ENCODE data around the gene ANKLE2.

The ANKLE2 gene

DNA sequence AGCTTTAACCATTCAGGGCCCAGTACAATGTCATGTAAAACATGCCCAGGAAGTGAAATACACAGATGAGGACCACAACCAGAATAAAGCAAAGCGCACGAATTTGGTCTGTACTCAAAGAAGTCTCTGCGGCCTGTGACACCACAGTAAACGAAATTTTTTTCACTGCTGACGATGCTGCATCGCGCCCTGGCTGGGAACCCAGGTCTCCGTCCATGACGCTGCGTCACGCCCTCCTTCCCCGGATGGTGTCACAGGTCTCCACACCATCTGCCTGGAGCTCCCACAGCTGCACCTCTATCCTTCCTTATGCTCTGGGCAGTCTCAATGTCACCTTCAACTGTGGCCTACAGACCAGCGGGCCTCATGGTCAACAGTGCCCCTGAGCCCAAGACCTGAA is 17.8 kb downstream of the ANKLE2 start:
- DNase-seq: no peak

- DNase-seq: no peak
These were observed 20.0 kb downstream of the ANKLE2 start for GRCh38 chr12:132741620-132742019.

GRCh38 chr12:132740652-132741051 is 21.0 kb downstream of the ANKLE2 start:
- DNase-seq: no peak

DNA sequence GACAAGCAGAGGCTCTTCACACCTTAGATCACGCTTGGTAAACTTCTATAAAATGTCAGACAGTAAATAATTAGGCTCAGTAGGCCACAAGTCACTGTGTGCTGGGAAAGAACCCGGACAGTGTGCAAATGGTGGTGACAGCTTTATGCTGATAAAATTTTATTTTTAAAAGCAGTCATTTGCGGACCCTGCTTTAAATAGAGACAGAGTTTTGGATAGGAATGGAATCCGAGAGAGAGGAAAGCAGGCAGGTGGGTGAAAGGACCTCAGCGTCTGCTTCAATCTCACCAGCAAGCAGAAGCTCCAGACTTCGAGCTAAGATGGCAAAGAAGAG is 21.4 kb downstream of the ANKLE2 start:
- no peak for DNase-seq

- no peak for DNase-seq
These were observed 21.9 kb downstream of the ANKLE2 start for GRCh38 chr12:132739600-132740312.

DNA sequence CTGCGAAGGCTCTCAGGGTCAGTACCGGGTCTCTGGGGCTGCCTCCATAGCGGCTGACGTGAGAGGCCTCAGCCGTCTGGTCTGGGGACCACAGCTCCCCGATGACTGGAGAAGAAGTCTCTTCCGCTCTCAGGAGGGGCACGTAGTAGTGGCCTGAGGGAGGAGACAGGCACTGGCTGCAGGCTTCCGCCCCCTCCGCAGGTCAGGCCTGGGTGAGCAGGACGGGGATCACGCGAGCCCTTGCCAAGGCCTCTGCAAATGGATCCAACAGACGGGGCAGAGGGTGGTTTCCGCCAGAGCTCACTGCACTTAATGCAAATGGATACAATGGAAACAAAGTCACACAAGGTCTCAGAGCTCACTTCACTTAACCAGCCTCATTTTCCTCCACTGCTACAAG is 24.7 kb downstream of the ANKLE2 start:
- no peak for DNase-seq

DNA sequence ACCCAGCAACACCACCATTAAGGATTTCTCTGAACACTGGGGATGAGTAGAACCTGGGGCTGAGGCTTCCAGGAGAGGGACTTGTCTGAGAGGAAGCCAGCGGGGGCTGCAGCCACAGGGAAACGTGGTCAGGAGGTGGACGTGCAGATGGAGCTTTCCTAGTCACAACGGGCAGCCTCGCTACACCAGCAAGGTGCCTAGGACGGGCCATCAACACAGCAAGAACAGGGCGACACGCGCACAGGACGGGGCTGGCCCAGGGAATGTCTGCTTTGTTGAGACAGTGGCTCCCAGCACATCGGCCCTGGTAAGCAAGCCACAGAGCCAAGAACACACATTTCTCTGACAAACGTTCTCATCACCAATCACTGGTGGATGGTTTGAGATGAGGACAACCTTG is 25.3 kb downstream of the ANKLE2 start:
- no peak for DNase-seq

- DNase-seq: no peak
These were observed 26.1 kb downstream of the ANKLE2 start for GRCh38 chr12:132735496-132735895.

- no peak for DNase-seq
These were observed 27.4 kb downstream of the ANKLE2 start for GRCh38 chr12:132734206-132734605.

GRCh38 chr12:132731574-132731973 is 30.1 kb downstream of the ANKLE2 start:
- DNase-seq: no peak

DNA sequence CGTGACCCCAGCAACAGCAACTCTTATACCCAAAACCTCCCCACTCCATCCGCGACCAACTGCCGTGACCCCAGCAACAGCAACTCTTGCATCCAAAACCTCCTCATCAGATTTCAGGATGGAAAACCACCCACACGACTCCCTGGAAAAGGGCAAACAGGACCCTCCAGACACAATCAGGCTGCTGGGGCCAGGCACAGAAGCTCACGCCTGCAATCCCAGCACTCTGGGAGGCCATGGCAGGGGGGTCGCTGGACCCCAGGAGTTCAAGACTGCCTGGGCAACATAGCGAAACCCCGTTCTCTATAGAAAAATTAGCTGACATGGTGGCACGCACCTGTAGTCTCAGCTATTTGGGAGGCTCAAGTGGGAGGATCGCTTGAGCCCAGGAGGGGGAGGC is 31.3 kb downstream of the ANKLE2 start:
- no peak for DNase-seq

DNA sequence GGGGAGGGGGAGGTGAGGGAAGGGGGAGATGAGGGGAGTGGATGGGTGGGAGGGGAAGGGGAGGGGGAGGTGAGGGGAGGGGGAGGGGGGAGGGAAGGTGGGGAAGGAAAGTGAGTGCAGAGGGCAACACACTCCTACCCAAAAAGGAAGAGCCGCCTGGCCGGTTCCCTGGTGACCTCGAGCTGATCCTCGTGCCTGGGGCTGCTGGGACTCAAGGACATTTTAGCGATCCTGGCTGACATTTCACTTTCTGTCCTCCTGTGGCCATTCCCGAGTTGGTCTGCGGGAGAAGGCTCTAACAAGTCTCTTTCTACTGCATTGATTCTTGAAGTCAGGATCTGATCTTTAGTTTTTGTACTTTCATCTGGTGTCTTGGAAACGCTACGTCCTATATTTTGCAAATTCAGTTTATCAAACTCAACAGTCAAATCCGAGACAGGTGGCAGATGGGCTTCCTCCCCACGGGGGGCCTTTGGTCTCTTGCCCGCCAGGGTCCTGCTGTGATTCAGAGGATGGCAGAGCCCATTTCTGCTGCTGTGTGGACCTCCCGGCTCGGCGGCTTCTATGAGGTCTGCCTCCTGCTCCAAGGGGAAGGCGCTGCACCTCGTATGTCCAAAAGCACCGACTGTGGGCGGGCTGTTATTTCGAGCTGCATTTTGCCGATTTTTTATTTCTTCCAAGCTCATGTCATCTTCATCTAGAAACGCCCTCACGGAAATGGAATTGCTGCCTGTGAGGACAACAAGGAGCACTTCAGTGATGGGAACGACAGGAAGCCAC is 31.9 kb downstream of the ANKLE2 start:
- peak; percentile 5 for DNase-seq

GRCh38 chr12:132728502-132728901 is 33.1 kb downstream of the ANKLE2 start:
- DNase-seq: no peak

GRCh38 chr12:132727091-132727794 is 34.4 kb downstream of the ANKLE2 start:
- no peak for DNase-seq

- DNase-seq: no peak
These were observed 35.2 kb downstream of the ANKLE2 start for GRCh38 chr12:132726386-132726785.

- no peak for DNase-seq
These were observed 37.0 kb downstream of the ANKLE2 start for GRCh38 chr12:132724506-132725241.

GRCh38 chr12:132723764-132724140 is 37.9 kb downstream of the ANKLE2 start:
- DNase-seq: no peak

- no peak for DNase-seq
These were observed 38.4 kb downstream of the ANKLE2 start for GRCh38 chr12:132723015-132723763.

DNA sequence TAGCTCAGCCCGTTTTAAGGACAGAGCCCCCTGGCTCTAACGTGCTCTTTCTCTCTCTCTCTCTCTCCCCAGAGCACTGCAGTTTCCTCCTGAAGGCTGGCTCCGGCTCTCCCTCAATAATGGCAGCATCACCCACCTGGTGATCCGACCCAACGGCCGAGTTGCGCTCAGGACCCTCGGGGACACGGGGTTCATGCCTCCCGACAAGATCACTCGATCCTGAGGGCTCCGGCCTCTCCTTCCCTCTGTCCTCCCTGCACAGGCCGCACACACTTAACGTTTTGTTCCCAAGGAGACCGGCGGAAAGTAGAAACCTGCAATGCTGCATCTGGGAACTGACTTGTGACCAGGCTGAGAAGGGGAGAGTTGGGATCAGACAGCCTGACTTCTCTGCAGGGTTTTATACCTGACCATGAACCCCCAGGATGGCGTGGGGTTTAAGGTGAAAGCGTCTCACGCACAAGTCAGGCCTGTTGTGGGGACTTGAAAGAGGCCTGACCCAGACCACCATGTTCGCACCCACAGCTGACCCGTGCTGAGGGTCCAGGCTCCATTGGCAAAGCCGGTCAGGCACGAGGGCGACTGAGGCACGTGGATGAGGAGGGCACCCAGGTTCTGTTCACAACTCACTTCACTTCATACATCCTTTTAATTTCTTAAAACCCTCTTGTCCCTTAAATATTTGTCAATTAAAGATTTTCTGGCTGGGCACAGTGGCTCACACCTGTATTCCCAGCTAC is 40.9 kb downstream of the ANKLE2 start:
- no peak for DNase-seq

GRCh38 chr12:132719954-132720324 is 41.7 kb downstream of the ANKLE2 start:
- no peak for DNase-seq

- DNase-seq: no peak
These were observed 42.3 kb downstream of the ANKLE2 start for GRCh38 chr12:132719141-132719953.
